CD4-positive, alpha-beta T cell treated with Interleukin-10 for 1 hour (primary cell): Measurements from ENCODE around the gene TACR2.
"Not testable (repeated sequence)": the region's sequence is repeated elsewhere in the genome, so short reads cannot be mapped to it uniquely, and the experiment has no call there.

Experiments used
- DNase-seq: peaks from one replicate; pipeline ENCODE4 v3.0.0-alpha.2; 2020

TACR2 gene

DNA sequence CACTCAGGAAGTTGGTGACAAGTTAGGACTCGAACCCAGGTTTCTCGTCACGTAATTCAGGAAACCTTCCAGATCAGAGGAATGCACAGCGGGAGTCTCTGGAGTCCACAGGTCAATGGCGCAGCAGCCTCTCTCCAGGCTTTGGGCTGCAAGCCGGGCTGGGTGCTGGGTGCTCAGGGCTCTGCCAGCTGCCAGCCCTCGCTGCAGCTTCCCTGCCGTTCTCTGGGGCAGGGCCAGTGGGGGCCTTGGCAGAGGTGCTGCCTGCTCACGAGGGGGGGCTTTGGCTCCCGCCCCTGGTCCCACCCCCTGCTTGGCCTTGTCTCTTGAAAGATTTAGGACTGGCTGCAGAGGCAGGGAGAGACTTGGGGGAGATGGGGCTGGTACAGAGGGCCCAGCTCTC, at the start of gene TACR2:
Gene TACR2 (minus strand): TSS at position 224 of the 400 bp plus-strand sequence. CDS start 595 bp downstream, outside the sequence.
- no peak for DNase-seq

DNA sequence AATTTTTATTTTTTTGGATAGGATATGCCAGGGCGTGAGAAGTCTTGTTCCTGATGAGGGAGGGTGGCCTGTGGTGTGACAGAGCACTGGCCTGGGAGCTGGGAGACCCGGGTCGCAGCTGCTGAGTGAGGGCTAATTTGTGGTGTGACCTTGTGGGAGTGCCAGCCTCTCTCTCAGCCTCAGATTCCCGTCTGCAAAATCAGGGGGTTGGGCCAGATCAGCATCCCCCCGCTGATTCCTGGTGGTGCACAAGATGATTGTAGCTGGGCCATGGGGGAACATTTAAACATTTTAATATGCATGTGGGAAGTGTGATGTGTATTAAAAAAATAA, 49.4 kb upstream of the TACR2 start:
- DNase-seq = no peak

DNA sequence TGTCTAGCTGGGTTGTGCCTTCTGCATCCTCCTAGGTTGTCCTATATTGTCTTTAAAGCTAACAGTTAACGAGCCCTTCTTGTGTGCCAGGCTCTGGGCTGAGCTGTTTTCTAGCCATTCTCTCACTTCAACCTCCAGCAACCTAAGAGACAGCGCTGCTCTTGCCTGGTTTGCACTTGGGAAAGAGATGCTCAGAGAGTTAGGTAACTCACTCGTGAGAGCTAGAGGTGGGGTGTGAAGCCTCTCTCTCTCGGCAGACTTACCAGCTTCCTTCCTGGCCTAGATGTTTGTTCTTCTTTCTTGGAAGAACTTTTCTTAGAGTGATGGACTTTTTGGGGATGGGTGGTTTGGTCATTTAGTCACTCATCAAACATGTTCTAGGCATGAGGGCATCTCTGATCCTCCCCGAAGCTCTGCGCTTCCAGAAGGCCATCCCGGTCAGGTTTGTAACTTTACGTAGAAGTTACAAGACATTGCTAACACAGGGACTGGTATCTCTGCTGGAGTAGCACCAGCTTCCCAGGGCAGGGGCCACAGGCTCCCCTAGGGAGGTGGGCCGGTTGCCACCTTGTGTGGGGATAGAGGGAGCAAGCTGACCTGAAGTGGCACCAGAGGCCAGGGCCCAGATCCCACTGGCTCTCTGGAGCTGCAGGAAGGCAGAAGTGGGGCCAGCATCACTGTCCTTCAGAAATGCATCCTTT, 48.9 kb upstream of the TACR2 start:
- DNase-seq = peak; percentile 5

DNA sequence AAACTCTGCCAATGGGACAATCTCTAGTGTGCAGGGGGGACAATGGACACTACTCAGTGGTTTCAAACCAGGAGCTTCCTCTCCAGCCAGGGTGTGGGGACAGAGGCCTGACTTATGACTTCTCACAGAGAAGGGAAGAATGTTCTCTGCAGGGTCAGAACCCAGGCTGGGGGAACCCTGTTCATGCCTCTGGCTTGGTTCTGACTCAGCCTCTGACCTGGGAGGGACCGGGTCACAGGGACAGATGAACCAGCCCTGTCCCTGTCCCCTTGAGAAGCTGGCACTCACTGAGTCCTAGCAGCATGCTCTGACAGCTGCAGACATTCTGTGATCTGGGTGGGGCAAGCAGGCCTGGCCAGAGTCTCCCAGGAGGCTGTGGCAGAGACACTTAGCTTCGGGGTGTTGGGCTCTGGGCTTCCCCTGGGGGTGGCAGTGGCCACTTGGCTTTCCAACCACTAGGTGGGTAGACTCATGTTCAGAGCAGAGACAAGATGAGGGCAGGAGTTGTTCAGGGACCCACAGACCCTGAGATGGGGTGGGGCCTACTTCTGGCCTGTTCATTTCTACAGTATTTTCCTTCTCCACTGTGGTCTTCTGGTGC, 48.2 kb upstream of the TACR2 start:
- peak; percentile 32 for DNase-seq

DNA sequence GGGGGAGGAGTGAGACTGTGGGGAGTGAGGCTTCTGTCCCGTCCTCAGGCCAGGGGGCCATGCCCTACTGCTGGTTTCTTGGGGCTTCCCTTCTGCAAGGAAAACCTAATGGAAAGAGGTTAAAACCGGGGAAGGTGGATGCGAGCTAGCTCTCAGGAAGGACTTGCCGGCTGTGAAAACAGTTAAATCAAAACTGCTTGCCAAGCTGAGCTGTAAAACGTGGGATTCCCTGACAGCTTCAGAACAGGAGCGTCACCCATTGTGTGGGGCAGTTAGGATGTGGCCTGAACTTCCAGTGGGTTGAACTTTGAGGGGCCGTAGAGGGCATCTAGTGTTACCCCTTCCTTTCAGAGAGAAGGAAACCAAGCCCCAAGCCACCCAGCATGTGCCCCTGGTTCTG, 47.7 kb upstream of the TACR2 start:
- no peak for DNase-seq

DNA sequence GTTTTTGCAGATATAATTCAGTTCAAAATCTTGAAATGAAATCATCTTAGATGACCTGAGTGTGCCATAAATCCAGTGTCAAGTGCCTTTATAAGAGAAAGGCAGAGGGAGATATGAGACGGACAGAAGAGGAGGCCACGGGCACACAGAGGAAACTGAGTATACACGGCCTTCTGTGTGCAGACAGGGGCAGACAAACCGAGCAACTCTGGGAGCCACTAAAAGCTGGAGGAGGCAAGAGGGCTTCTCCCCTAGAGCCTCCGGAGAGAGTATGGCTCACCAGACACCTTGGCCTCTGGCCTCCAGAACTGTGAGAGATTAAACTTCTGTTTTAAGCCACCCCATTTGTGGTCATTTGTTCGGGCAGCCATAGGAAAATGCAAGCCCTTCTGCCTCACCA, 47.2 kb upstream of the TACR2 start:
- DNase-seq = no peak

DNA sequence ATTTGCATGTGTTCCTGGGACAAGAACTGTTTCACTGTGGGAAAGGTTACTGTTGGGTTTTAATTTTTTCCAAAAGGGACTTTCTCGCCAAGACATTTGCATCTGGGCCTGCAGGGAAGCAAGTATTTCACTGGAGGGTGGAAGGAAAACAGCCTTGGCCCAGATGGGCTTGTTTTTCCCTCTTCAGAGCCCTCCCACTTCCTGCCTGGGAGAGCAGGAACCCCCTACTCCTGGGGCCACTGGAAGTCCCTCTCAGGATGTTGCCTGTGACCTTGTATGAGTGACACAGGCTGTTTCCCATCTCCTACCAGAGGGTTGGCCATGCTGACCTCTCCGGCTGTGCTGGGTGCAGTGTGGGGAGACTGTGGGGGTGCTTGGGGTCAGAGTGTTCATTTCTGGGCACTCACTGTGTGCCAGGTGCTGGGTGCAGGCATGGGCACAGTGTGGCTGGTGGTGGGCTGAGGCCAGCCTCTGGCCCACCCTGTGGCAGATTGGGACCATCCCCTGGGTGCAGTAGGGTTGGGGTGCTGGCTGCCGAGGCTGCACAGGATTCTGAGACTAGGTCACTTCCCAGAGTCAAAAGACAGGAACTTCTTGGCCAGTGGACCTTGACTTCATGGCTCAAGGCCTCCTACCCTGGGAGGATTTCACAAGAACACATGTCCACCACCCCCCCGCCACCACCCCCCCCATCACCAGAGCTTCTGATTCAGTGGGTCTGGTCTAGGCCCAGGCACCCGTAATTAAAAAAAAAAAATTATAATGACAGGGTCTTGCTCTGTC, 44.7 kb upstream of the TACR2 start:
- DNase-seq = no peak

DNA sequence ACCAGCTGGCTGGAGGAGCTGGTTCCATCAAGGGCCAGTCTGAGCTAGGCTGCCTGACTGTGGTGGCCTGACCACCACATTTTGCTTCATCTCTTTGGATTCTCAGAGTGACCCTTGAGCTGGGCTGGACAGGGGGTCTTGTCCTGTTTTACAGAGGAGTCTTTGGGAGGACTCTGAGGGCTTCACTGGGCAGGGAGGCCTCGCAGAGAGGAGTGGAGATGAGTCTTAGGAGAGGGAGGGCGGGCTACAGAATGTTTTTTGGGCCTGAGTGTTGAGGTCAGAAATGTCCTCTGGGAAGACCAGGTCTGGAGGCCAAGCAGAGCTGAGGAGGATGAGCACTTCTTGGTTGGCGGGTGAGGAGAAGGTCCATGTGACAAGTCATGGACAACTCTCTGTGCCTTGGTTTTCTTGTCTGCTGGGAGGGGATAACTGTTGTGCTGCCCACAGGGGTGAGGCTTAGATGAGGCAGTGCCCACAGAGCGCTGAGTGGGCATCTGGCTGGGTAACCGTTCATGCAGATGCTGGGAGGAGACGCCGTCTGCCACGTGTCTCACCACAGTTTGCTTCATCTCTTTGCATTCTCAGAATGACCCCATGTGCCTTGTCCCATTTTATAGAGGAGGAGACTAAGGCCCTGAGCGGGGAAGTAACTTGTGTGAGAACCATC, 44.0 kb upstream of the TACR2 start:
- no peak for DNase-seq

DNA sequence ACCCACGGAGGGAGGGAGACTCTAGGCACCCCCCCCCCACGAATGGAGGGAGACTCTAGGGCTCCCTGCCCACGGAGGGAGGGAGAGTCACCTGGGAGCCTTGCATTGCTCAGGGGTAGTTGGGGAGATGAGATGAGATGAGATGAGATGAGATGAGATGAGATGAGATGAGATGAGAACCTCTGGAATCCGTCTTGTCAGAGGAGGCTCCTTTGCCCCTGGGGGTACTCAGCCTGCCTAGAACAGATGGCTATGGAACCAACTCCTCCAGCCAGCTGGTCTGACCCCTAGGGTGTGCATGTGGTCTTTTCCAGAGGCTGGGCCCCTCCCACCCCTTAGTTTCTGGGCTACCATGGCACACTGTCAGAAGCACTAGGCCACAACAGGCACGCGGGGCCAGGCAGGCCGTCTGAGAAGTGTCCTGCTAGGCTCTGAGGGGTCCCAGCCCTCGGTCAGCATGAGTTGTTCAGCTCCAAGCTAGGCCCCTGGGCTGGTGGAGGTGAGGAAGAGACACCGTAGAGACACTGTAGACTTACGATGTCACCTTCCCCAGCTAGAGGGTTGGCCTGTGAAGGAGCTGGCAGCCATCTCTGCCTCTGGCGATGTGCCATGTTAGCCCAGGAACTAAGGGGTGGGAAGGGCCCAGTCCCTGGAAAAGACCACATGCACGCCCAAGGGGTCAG, 43.3 kb upstream of the TACR2 start:
- no peak for DNase-seq

DNA sequence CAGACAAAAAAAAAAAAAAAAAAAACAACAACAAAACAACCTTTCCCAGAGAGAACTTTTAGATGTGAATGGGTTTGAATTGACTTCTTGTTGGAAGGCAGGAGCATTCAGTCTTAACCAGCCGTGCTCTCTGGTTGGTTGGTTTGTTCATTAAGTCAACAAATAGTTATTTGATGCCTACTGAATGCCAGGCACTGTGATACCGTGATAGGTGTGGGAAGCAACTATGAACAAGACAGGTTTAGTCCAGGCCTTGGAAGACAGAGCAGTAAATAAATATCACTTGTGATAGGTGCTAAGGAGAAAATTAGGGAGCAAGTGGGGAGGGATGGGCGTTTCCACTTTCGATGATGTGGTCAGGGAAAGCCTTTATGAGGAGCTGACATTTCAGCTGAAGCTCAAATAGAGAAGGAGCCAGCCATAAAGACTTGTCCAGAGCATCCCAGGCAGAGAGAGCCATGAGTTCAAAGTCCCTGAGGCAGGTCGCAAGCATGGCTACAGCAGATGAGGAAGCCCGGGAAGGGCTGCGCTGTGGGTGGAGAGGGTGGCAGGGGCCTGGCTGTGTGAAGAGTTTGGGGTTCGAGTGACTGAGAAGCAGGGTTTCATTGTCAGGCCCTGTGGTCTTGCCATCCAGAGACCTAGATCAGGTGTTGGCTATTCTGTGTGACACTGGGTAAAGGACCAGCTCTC, 42.5 kb upstream of the TACR2 start:
- no peak for DNase-seq

DNA sequence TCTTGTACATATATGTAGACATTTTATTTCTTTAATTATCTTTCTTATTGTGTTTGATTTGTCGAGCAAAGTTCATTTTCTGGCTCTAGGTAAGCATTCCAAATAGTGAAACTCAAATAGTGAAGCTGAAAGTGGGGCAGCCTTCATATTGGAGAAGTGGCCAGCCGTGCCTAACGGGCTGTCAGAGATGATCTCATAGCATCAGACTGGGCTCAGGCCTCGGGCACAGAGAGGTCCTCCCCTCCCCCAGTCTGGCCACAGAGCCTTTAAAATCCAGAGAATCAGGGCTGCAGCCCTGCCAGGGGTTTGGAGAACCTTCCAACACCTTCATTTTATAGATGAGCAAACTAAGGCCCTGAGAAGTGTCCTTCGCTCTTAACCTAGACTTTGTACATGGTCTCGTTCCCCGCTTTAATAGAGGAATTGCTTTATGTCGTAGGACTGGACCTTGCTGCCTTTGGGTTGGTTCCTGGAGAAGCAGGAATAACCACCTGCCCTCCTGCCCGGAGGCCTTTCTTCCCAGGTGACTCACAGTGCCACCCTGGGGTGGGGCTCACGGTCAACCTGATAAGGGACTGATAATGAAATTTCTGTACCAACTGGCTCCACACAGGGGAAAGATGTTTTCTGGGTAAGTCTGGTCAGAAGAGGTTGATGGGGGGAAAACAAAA, 41.8 kb upstream of the TACR2 start:
- no peak for DNase-seq

DNA sequence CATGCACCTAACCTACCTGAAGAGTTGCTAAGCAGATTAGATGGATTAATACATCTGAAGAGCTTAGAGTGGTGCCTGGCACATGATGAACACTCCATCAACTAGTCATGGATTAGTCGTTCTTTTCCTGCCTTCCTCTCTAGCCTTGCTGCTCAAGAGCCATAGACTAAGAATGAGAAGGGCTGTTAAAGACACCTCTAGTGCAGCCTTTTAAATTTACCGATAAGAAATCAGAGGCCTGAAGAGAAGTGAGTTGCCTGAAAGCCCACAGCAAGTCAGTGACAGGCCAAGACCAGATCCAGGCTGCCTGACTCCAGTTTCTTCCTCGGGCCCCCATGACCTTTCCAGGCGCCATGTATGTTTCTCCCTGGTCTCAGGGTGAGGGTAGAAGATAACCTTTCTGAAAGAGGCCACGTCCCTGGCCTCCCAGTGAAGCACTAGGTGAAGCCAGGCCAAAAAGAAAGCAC, 41.1 kb upstream of the TACR2 start:
- DNase-seq = no peak

DNA sequence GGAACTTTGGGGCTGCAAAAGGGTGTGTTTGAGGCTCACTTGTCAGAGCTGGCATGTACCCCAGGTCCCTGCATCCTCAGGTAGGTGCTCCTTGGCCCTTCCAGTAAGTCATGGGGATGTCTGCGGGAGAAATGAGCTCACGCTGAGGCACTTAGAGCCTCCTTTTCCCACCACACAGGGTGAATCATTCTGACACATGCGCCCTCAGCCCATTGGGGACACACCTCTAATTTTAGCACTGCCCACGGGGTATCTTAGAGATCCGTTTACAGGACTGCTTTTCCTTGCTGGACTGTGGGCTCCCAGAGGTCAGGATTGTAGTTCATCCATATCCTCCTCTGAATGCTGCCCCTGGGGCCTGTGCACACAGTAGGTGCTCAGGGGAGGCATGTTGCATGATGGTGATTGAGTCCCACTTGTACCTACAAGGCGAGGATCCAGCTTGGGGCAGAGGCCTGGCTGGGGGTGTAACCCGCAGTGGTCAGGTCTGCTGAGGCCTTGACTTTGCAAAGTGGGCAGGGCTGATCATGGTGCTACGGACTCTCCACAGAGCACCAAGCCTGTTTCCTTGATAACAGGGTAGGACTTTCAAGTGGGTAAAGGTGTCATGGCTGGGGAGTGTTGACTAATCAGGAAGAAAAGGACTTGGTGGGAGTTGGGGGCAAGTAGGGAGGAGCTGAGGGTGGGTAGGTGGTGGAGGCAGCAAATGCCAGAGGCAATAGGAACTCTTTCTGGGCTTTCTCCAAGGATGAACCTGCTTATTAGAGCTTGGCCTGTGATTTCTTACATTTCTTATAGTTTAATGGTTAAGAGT, 40.4 kb upstream of the TACR2 start:
- no peak for DNase-seq

DNA sequence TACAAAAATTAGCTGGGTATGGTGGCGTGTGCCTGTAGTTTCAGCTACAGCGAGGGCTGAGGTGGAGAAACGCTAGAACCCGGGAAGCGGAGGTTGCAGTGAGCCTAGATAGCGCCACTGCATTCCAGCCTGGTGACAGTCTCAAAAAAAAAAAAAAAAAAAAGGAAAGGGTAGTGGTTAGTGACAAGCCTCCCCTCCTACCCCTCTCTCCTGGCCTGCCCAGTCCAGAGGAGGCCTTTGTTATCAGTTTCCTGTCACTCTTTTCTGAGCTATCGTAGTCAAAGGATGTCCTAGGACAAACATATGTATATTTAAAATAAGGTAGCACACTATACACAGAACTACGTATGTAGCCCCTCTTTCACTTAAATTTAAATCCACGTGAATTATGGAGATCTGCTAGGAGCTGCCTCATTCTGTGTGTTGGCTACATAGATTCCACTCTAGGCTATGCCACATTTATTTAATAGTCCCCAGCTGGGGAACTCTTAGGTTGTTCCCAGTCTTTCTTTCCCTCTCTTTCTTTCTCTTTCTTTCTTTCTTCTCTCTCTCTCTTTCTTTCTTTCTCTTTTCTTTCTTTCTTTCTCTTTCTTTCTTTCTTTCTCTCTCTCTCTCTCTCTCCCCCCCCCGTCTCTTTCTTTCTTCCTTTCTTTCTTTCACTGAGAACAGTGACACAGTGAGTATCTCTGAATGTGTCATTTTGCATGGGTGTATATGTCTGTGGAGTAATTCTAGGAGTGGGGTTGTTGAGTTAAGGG, 38.5 kb upstream of the TACR2 start:
- no peak for DNase-seq

DNA sequence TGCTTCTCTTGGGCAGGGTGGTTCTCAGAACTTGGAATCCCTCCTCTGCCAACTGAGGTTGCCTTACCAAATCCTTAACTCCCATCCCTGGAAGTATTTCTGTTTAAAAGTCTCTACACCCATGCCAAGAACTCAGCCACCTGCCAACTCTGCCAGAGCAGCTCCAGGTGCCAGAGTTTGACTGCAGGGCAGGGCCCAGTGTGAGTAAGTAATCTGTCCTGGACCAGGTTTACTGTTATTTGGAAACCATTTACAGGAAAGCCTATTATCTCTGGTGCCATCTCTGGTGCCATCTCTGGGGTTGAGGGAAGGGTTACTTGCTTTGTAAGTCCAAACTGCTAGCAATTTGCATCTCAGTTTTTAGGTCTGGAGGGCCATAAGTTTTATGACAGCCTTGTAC, 37.1 kb upstream of the TACR2 start:
- no peak for DNase-seq

DNA sequence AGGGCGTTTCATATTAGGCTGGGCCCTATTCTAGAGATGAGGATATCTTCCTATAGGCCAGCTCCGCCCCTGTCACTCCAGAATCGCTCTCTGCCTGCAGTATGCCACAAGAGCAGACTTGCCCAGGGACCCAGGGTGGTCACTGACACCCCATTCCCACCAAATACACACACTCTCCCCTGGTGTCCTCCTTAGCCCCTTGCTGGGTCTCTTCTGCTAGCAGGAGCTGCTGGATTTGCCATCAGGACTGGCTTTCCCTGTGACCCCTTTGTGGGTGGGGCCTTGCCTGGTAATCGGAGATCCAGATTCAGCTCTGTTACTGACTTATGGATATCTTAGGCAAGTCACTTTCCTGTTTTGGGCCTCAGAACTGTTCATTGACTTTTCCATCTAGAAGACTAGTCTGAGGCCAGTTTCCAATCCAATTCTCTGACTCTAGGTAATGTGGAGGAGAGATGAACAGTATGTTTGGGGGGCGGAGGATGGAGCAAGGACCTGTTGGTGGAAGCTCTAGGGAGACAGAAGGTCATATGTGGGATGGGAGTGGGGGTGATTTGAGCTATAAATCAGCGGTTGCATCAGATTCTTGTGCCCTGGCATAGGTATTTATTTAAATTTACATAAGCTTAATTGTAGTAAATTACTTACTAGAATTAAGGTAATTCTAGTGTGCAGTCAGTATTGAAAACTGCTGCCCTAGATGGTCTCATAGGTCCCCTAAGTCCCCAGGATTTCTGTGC, 36.1 kb upstream of the TACR2 start:
- no peak for DNase-seq

DNA sequence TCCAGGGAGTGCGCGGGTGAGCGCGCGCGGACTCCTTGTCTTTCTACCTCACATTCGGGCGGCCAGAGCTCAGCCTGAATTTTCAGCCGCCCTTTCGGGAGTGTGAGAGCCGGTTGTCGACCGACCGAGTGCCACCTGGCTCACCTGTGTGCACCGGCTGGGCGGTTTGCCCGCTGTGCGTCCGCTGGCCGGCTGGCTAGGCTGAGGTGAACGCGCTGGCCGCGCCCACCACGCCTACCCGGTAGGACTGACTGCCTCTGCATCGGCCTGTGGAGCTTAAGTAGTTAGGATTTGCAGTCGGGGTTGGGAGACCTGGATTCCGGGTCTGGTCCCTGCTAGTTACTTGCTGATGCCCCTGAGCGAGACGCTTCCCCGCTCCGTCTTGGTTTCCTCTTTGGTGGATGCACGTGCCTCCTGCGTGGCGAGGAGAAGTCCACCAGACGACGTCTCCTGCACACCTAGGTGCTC, 35.1 kb upstream of the TACR2 start:
- no peak for DNase-seq

DNA sequence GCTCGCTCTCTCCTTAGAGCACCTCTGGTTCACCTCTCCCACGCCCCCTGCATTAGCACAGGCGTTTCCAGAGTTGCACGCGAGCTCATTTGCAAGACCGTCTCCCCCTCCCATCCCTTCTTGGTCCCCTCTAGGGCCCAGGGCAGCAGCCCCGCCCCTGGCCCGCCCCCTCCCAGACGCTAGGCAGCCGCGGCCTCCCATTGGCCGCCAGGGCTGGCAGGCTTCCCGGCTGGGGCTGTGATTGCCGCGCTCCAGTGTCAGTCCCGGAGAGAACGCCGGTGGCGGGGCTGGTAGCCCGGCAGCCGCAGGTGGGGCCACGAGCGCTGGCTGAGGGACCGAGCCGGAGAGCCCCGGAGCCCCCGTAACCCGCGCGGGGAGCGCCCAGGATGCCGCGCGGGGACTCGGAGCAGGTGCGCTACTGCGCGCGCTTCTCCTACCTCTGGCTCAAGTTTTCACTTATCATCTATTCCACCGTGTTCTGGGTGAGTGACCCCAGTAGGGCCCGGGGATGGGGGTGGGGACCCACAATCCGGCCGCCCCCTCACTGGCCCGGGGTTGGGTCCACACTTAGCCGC, 34.6 kb upstream of the TACR2 start, which contains the start of gene TSPAN15:
Gene TSPAN15 (plus strand): TSS at position 257 of the 575 bp plus-strand sequence. CDS start 130 bp downstream, at position 387.
- DNase-seq = peak; percentile 87

DNA sequence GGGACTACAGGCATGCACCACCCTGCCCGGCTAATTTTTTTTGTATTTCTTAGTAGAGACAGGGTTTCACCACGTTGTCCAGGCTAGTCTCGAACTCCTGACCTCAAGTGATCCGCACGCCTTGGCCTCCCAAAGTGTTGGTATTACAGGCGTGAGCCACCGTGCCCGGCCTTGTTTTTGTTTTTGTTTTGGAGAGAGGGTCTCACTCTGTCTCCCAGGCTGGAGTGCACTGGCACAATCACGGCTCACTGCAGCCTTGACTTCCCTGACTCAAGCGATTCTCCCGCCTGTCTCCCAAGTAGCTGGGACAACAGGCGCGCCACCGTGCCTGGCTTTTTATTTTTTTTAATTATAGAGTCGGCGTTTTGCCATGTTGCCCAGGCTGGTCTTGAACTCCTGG, 33.7 kb upstream of the TACR2 start:
- not testable (repeated sequence) for DNase-seq
